ENCODE results near the gene NR3C2. TPM values are rescaled to one million over a fixed set of nuclear protein-coding genes. Genes with fewer than 3 reads are reported as not detected.

The NR3C2 gene
- total and polyA plus RNA-seq, 4 donors, result 2.0 to 11.5 (median 3.2) TPM

DNA sequence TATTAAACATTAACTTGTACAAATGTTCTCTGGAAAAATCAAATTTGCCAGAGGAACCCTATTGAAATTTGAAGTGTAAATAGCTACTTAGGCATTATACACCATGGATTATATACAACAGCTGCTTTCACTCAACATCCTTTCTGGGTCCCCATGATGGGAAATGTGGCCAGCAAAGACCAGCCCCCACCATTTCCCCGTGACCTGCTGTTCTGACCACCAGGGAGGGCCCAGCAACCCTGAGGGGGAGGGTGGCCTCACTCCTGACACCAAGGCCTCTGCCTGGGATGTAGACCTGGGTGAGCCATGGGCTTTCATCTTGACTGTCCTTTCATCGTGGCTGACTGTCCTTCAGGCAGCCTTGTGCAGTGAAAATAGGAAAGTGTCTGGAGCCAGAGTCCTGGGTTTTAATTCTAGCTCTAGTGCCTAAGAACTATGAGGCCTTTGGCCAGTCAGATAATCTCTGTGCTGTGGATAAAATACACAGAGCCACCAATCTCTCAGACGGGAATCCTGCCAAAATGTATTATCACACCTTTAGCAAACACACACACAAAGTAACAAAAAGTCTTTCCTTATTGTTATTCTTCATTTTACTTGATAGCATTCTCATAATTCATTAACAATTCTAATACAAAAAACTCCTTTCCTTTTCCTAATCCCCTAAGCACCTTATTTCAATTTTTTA lies 45.1 kb downstream of the NR3C2 start:
- Histone ChIP-seq H3K9me3 (ENCODE audit: control insufficient read depth in 4 of 4, low read length in 3 of 4) (no peaks in the 10 kb centered on the region), H3K4me3 (ENCODE audit: low read depth in 1 of 3, low read length in 3 of 3) (no peak overlapping the region), H3K9ac (ENCODE audit: low read depth in 1 of 2, low read length in 2 of 2) (no peak overlapping the region), H3K4me1 (ENCODE audit: control insufficient read depth in 4 of 4, insufficient read depth in 4 of 4, low read length in 3 of 4) (peaks cover 0 to 6% (median 2%) of the 10 kb centered on the region in 4 donors), H3K36me3 (ENCODE audit: control insufficient read depth in 4 of 4, insufficient read depth in 3 of 4, low read depth in 1 of 4, low read length in 3 of 4) (no peaks in the 10 kb centered on the region), H3K27me3 (ENCODE audit: control insufficient read depth in 4 of 4, insufficient read depth in 4 of 4, low read length in 3 of 4) (no peaks in the 10 kb centered on the region), H3K27ac (ENCODE audit: low read depth in 1 of 2, low read length in 2 of 2) (no peak overlapping the region)
- no peak for DNase-seq (ENCODE audit: low spot score)
- WGBS, result 64% methylated on average over 3 of the region's 3 CpGs
- TF ChIP-seq GABPA (IDR thresholded peaks at IDR 0.05 in 1 of 2, conservative IDR thresholded peaks at IDR 0.05 in 1 of 2) (no peak), HNF4A (conservative IDR thresholded peaks at IDR 0.05) (no peak), YY1 (IDR thresholded peaks at IDR 0.05) (no peak), MAX (IDR thresholded peaks at IDR 0.05) (no peak), FOXA1 (IDR thresholded peaks at IDR 0.05) (no peak), FOXA2 (IDR thresholded peaks at IDR 0.05) (no peak), RXRA (IDR thresholded peaks at IDR 0.05) (no peak)

GRCh38 chr4:148395771-148396170 lies 46.4 kb downstream of the NR3C2 start:
- H3K4me3 ChIP-seq (ENCODE audit: low read depth in 1 of 3, low read length in 3 of 3), result no peak overlapping the region
- H3K9me3 ChIP-seq (ENCODE audit: control insufficient read depth in 4 of 4, low read length in 3 of 4), result no peaks in the 10 kb centered on the region
- no peaks in the 10 kb centered on the region for H3K36me3 ChIP-seq (ENCODE audit: control insufficient read depth in 4 of 4, insufficient read depth in 3 of 4, low read depth in 1 of 4, low read length in 3 of 4)
- no peak for TF ChIP-seq TAF1 (conservative IDR thresholded peaks at IDR 0.05)
- TF ChIP-seq NR2F2 (IDR thresholded peaks at IDR 0.05), result no peak
- no peak for TF ChIP-seq HNF4A (conservative IDR thresholded peaks at IDR 0.05)
- no peak for TF ChIP-seq EGR1 (IDR thresholded peaks at IDR 0.05; ENCODE audit: low read depth in 2 of 2)
- no peak for TF ChIP-seq MAX (IDR thresholded peaks at IDR 0.05)
- TF ChIP-seq REST (IDR thresholded peaks at IDR 0.05), result no peak
- H3K27ac ChIP-seq (ENCODE audit: low read depth in 1 of 2, low read length in 2 of 2), result no peak overlapping the region
- H3K9ac ChIP-seq (ENCODE audit: low read depth in 1 of 2, low read length in 2 of 2), result no peak overlapping the region
- WGBS, result 98% methylated on average over 1 of the region's 1 CpG
- DNase-seq (ENCODE audit: low spot score), result no peak
- peaks cover 0 to 6% (median 2%) of the 10 kb centered on the region in 4 donors for H3K4me1 ChIP-seq (ENCODE audit: control insufficient read depth in 4 of 4, insufficient read depth in 4 of 4, low read length in 3 of 4)
- no peaks in the 10 kb centered on the region for H3K27me3 ChIP-seq (ENCODE audit: control insufficient read depth in 4 of 4, insufficient read depth in 4 of 4, low read length in 3 of 4)

DNA sequence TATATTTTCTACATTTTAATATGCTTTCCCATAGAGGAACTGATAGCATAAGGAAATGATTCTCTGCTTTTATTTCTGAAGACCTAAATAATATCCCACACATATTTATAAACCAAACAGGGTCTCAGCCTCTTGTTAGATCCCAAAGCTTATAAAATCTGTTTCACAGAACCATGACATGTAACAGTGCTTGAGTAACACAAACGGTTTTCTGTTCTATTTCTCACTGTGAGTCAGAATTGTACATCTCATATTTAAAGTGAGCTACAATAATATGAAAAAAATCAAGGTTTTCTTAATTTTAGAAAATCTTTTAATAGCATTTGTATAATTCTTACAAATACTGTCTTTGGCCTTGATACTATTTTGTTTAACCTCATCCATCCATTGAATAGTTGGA lies 51.2 kb downstream of the NR3C2 start:
- no peak overlapping the region for H3K27ac ChIP-seq (ENCODE audit: low read depth in 1 of 2, low read length in 2 of 2)
- DNase-seq (ENCODE audit: low spot score), result no peak
- H3K4me3 ChIP-seq (ENCODE audit: low read depth in 1 of 3, low read length in 3 of 3), result no peak overlapping the region
- no peaks in the 10 kb centered on the region for H3K9me3 ChIP-seq (ENCODE audit: control insufficient read depth in 4 of 4, low read length in 3 of 4)
- WGBS, result 64% methylated on average over 1 of the region's 1 CpG
- H3K27me3 ChIP-seq (ENCODE audit: control insufficient read depth in 4 of 4, insufficient read depth in 4 of 4, low read length in 3 of 4), result no peaks in the 10 kb centered on the region
- H3K9ac ChIP-seq (ENCODE audit: low read depth in 1 of 2, low read length in 2 of 2), result no peak overlapping the region
- TF ChIP-seq JUND (IDR thresholded peaks at IDR 0.05), result no peak
- TF ChIP-seq MAX (IDR thresholded peaks at IDR 0.05), result no peak
- no peak for TF ChIP-seq SP1 (IDR thresholded peaks at IDR 0.05)
- TF ChIP-seq HNF4A (conservative IDR thresholded peaks at IDR 0.05), result no peak
- no peak for TF ChIP-seq FOXA2 (IDR thresholded peaks at IDR 0.05)
- no peak for TF ChIP-seq TAF1 (conservative IDR thresholded peaks at IDR 0.05)
- no peaks in the 10 kb centered on the region for H3K4me1 ChIP-seq (ENCODE audit: control insufficient read depth in 4 of 4, insufficient read depth in 4 of 4, low read length in 3 of 4)
- H3K36me3 ChIP-seq (ENCODE audit: control insufficient read depth in 4 of 4, insufficient read depth in 3 of 4, low read depth in 1 of 4, low read length in 3 of 4), result no peaks in the 10 kb centered on the region
